Endothelial cell of umbilical vein (primary cell): ENCODE results near the gene HPGDS. TPM values are rescaled to one million over a fixed set of nuclear protein-coding genes. Genes with fewer than 3 reads are reported as not detected.

Experiments
- BruUV-seq: library from RNA; stranded (reverse); fragments of 400-500 nt; replicated peaks from 2 replicates; lab custom pipeline; 2021; lab: Mats Ljungman, UMichigan
- CTCF ChIA-PET: fragments of 300-600, 350-600 bp; sonication (Branson Sonifier 250); formaldehyde crosslinking; loops from one replicate; lab custom pipeline; 2021; ENCODE audit warnings: antibody characterized with exemption, inconsistent platforms; lab: Charles Lee
- POLR2A ChIA-PET: fragments of 300-600, 350-600 bp; sonication (Branson Sonifier 250); formaldehyde crosslinking; loops from one replicate; lab custom pipeline; 2021; ENCODE audit warnings: antibody characterized with exemption, inconsistent platforms; lab: Charles Lee
- DNase-seq: peaks from one replicate; pipeline ENCODE4 v3.0.0-alpha.2; 2011; ENCODE audit warnings: low read depth, low spot score
- FAIRE-seq: peaks from 2 replicates; lab custom pipeline; 2011; peaks lifted over from hg19 to GRCh38; lab: Jason Lieb, UNC
- H2AFZ ChIP-seq: 2 replicates; pipeline ENCODE4 v1.6.0; 2012; ENCODE audit warnings: low read depth, low read length, control low read depth, inconsistent platforms
- H3K27ac ChIP-seq: 2 replicates; pipeline ENCODE4 v1.5.1; 2011; ENCODE audit warnings: low read depth, mild to moderate bottlenecking, control low read depth, low read length, moderate library complexity; ENCODE audit not compliant: insufficient read depth
- H3K27me3 ChIP-seq, 2 experiments: 2 replicates each; pipeline versions ENCODE4 v1.6.0 to v1.6.1; 2011; ENCODE audit warnings: low read length in 2 of 2, mixed read lengths in 1 of 2; ENCODE audit not compliant: control insufficient read depth in 2 of 2, insufficient read depth in 2 of 2
- H3K36me3 ChIP-seq, 2 experiments: 2 replicates in 1 of 2; 3 replicates in 1 of 2; pipeline ENCODE4 v1.5.1; 2011; ENCODE audit warnings: low read length in 2 of 2, mild to moderate bottlenecking in 1 of 2, moderate library complexity in 1 of 2; ENCODE audit not compliant: control insufficient read depth in 2 of 2, insufficient read depth in 2 of 2; ENCODE audit errors: extremely low read depth in 1 of 2
- H3K4me1 ChIP-seq: 3 replicates; pipeline ENCODE4 v1.5.1; 2011; ENCODE audit warnings: mild to moderate bottlenecking, low read length; ENCODE audit not compliant: control insufficient read depth, insufficient read depth; ENCODE audit errors: extremely low read depth
- H3K4me2 ChIP-seq: 2 replicates; pipeline ENCODE4 v1.6.1; 2011; ENCODE audit warnings: low read length, control low read depth, mixed read lengths; ENCODE audit not compliant: insufficient read depth
- H3K4me3 ChIP-seq, 3 experiments: fragments of 200-600 bp in 1 of 3; sonication (generic), shearing (Covaris generic) in 1 of 3; replicated peaks in 1 of 3; 2 replicates each; pipeline ENCODE4 v1.5.1; 2011 to 2016; ENCODE audit warnings: control low read depth in 3 of 3, low read length in 3 of 3, mild to moderate bottlenecking in 2 of 3, inconsistent platforms in 1 of 3, low read depth in 1 of 3, moderate library complexity in 1 of 3; ENCODE audit not compliant: insufficient read depth in 1 of 3
- H3K79me2 ChIP-seq: 2 replicates; pipeline ENCODE4 v1.6.0; 2012; ENCODE audit warnings: low read length, inconsistent platforms; ENCODE audit not compliant: control insufficient read depth, insufficient read depth
- H3K9ac ChIP-seq: replicated peaks from 2 replicates; pipeline ENCODE3; 2011; ENCODE audit warnings: low read length, control low read depth; ENCODE audit not compliant: insufficient read depth; ENCODE audit errors: extremely low read depth
- H3K9me1 ChIP-seq: replicated peaks from 3 replicates; pipeline ENCODE4 v1.6.0; 2011; ENCODE audit warnings: mild to moderate bottlenecking, low read length; ENCODE audit not compliant: control insufficient read depth, insufficient read depth; ENCODE audit errors: extremely low read depth
- H3K9me3 ChIP-seq: replicated peaks from 2 replicates; pipeline ENCODE4 v1.5.1; 2012; ENCODE audit warnings: low read length, inconsistent platforms; ENCODE audit not compliant: control insufficient read depth, insufficient read depth
- H4K20me1 ChIP-seq: replicated peaks from 2 replicates; pipeline ENCODE3; 2011; ENCODE audit warnings: mild to moderate bottlenecking, low read length; ENCODE audit not compliant: control insufficient read depth, insufficient read depth; ENCODE audit errors: extremely low read depth
- CTCF ChIP-seq, 2 donors: IDR thresholded peaks; 1 replicate in 1 of 2; 2 replicates in 1 of 2; pipeline ENCODE4 v1.5.1; 2011; ENCODE audit warnings: low read length in 2 of 2, mild to moderate bottlenecking in 2 of 2, moderate library complexity in 2 of 2, control low read depth in 1 of 2, inconsistent platforms in 1 of 2, low read depth in 1 of 2; ENCODE audit not compliant: insufficient read depth in 1 of 2; ENCODE audit errors: extremely low read depth in 1 of 2
- EZH2 ChIP-seq: IDR thresholded peaks from 2 replicates; pipeline ENCODE4 v1.6.1; 2012; ENCODE audit warnings: borderline replicate concordance, low read depth, mild to moderate bottlenecking, moderate library complexity, low read length, inconsistent platforms; ENCODE audit not compliant: severe bottlenecking
- FOS ChIP-seq: IDR thresholded peaks from 2 replicates; pipeline ENCODE4 v1.6.1; 2011; ENCODE audit warnings: mild to moderate bottlenecking, low read length, moderate library complexity, borderline replicate concordance; ENCODE audit not compliant: insufficient read depth
- GATA2 ChIP-seq: IDR thresholded peaks from 2 replicates; pipeline ENCODE4 v1.7.0; 2011; ENCODE audit warnings: low read depth, mild to moderate bottlenecking, moderate library complexity, mixed read lengths, low read length; ENCODE audit not compliant: insufficient read length, insufficient read depth
- JUN ChIP-seq: IDR thresholded peaks from 2 replicates; pipeline ENCODE4 v1.6.1; 2011; ENCODE audit warnings: borderline replicate concordance, low read depth; ENCODE audit not compliant: insufficient read length, insufficient read depth
- MAX ChIP-seq: IDR thresholded peaks from 2 replicates; pipeline ENCODE4 v1.6.1; 2011; ENCODE audit not compliant: insufficient read depth, insufficient read length
- MYC ChIP-seq: IDR thresholded peaks from one replicate; pipeline ENCODE4 v1.6.1; 2011; ENCODE audit warnings: mild to moderate bottlenecking, low read depth, low read length
- POLR2A ChIP-seq: IDR thresholded peaks from 2 replicates; pipeline ENCODE4 v1.6.1; 2012; ENCODE audit warnings: low read depth, mild to moderate bottlenecking, control low read depth, low read length
- POLR2AphosphoS5 ChIP-seq: IDR thresholded peaks from 2 replicates; pipeline ENCODE4 v1.6.1; 2012; ENCODE audit warnings: low read depth, mild to moderate bottlenecking, control low read depth, low read length, moderate library complexity; ENCODE audit not compliant: insufficient read depth
- dilution Hi-C: fragments of 300-500 bp; cut with MboI; formaldehyde crosslinking; loops from one replicate; pipeline ENCODE4 v1.15.0; 2019; ENCODE audit warnings: low sequenced_read_pairs; ENCODE audit not compliant: extremely low pct_ligation_motif_present
- intact Hi-C: fragments of 100-400 bp; cut with micrococcal nuclease; formaldehyde crosslinking; loops from one replicate; pipeline ENCODE4 v1.10.0; 2022
- polyA plus RNA-seq, 4 experiments: library from polyadenylated mRNA; depleted of rRNA in 3 of 4; stranded (reverse) in 3 of 4; unstranded in 1 of 4; fragments of >200 nt; gene quantifications; 2 replicates each; pipeline versions ENCODE4 v1.2.1 to v1.2.3, GENCODE V29; 2011 to 2012; ENCODE audit warnings: missing spikeins in 1 of 4
- total RNA-seq: library from RNA; stranded (reverse); gene quantifications from 2 replicates; pipeline ENCODE4 v1.2.3, GENCODE V29; 2021

The HPGDS gene
- total and polyA plus RNA-seq, 2 donors (not counting 3 experiments of a cell fraction or from before 2014, with no cell fraction given), result not detected

GRCh38 chr4:94276204-94276603 lies 66.4 kb downstream of the HPGDS start:
- TF ChIP-seq MAX, result no peak
- TF ChIP-seq FOS, result no peak
- no peak for TF ChIP-seq POLR2A
- no peak for TF ChIP-seq EZH2
- TF ChIP-seq JUN, result no peak
- no peak for TF ChIP-seq GATA2
- TF ChIP-seq MYC, result no peak
- TF ChIP-seq CTCF (IDR thresholded peaks at IDR 0.05; ENCODE audit: extremely low read depth in 1 of 2, insufficient read depth in 1 of 2, low read depth in 1 of 2, low read length in 2 of 2), result no peak
- TF ChIP-seq POLR2AphosphoS5, result no peak
- H2AFZ ChIP-seq, result no peak overlapping the region
- ChIA-PET POLR2A (no interaction called here), CTCF (interaction anchor here (1.3 kb wide), 1 partner anchor 13 kb away, joined by 7 read pairs; no protein-coding TSS in a partner anchor)
- DNase-seq (no peak), FAIRE-seq (no peak)
- H3K9me3 ChIP-seq, result no peaks in the 10 kb centered on the region
- no peaks in the 10 kb centered on the region for H4K20me1 ChIP-seq
- H3K79me2 ChIP-seq, result no peaks in the 10 kb centered on the region
- H3K27ac ChIP-seq, result no peak overlapping the region
- H3K4me3 ChIP-seq, result no peak overlapping the region
- no peaks in the 10 kb centered on the region for H3K4me1 ChIP-seq
- no peak overlapping the region for H3K4me2 ChIP-seq
- no TSS peak for BruUV-seq
- H3K9ac ChIP-seq, result no peak overlapping the region
- peaks cover 9 to 10% of the 10 kb centered on the region in 2 experiments for H3K36me3 ChIP-seq
- no peaks in the 10 kb centered on the region for H3K27me3 ChIP-seq
- intact Hi-C loops, result no loop called here
- H3K9me1 ChIP-seq, result no peaks in the 10 kb centered on the region
- dilution Hi-C loops, result no loop called here
